Common myeloid progenitor, CD34-positive (primary cell): ENCODE data around the gene CATSPER3.
A peak's percentile ranks its signal among the peaks of the same experiment; 100 is the strongest.
"Not testable (repeated sequence)": the region's sequence is repeated elsewhere in the genome, so short reads cannot be mapped to it uniquely, and the experiment has no call there.

Experiments used
- CTCF ChIA-PET: fragments of 350-600 bp; sonication (Branson Sonifier 250); formaldehyde crosslinking; loops from one replicate; lab custom pipeline; 2021; ENCODE audit warnings: antibody characterized with exemption; lab: Charles Lee
- POLR2A ChIA-PET: fragments of 350-600 bp; sonication (Branson Sonifier 250); formaldehyde crosslinking; loops from one replicate; lab custom pipeline; 2021; ENCODE audit warnings: antibody characterized with exemption; lab: Charles Lee
- DNase-seq, 3 donors: peaks; one replicate each; pipeline versions ENCODE4 v3.0.0 to v3.0.0-alpha.2; 2013
- H3K27ac ChIP-seq, 2 experiments: 1 replicate in 1 of 2; 2 replicates in 1 of 2; pipeline ENCODE4 v1.7.0; 2013; ENCODE audit warnings: inconsistent platforms in 2 of 2, low read length in 2 of 2, mild to moderate bottlenecking in 2 of 2, low read depth in 1 of 2, moderate library complexity in 1 of 2; ENCODE audit not compliant: severe bottlenecking in 2 of 2, insufficient read depth in 1 of 2, poor library complexity in 1 of 2
- H3K27me3 ChIP-seq, 5 experiments: replicated peaks in 2 of 5; 1 replicate in 3 of 5; 2 replicates in 2 of 5; pipeline versions ENCODE4 v1.6.1 to v1.7.0; 2013; ENCODE audit warnings: low read length in 4 of 5, mild to moderate bottlenecking in 2 of 5, moderate library complexity in 2 of 5, inconsistent platforms in 1 of 5; ENCODE audit not compliant: insufficient read depth in 5 of 5, control insufficient read depth in 4 of 5
- H3K36me3 ChIP-seq, 4 experiments: 1 replicate in 2 of 4; 2 replicates in 2 of 4; pipeline versions ENCODE4 v1.6.1 to v1.7.0; 2013; ENCODE audit warnings: low read length in 3 of 4, control low read depth in 1 of 4, mild to moderate bottlenecking in 1 of 4; ENCODE audit not compliant: control insufficient read depth in 4 of 4, insufficient read depth in 4 of 4
- H3K4me1 ChIP-seq, 4 experiments: 1 replicate in 3 of 4; 2 replicates in 1 of 4; pipeline versions ENCODE4 v1.6.1 to v1.7.1; 2013; ENCODE audit warnings: low read length in 3 of 4, mild to moderate bottlenecking in 3 of 4, control low read depth in 1 of 4, inconsistent platforms in 1 of 4, moderate library complexity in 1 of 4; ENCODE audit not compliant: control insufficient read depth in 4 of 4, insufficient read depth in 4 of 4; ENCODE audit errors: control extremely low read depth in 1 of 4
- H3K4me3 ChIP-seq, 7 experiments: 1 replicate in 4 of 7; 2 replicates in 3 of 7; pipeline versions ENCODE4 v1.5.1 to v1.7.0; 2013; ENCODE audit warnings: mild to moderate bottlenecking in 7 of 7, low read length in 6 of 7, moderate library complexity in 6 of 7, inconsistent platforms in 2 of 7, low read depth in 2 of 7, control low read depth in 1 of 7; ENCODE audit not compliant: insufficient read depth in 4 of 7, control insufficient read depth in 1 of 7; ENCODE audit errors: extremely low read depth in 1 of 7
- H3K9me3 ChIP-seq, 5 experiments: 1 replicate in 4 of 5; 2 replicates in 1 of 5; pipeline versions ENCODE4 v1.6.1 to v1.7.1; 2013; ENCODE audit warnings: low read length in 4 of 5, mild to moderate bottlenecking in 2 of 5, inconsistent platforms in 1 of 5, low read depth in 1 of 5, moderate library complexity in 1 of 5; ENCODE audit not compliant: control insufficient read depth in 4 of 5, insufficient read depth in 2 of 5; ENCODE audit errors: control extremely low read depth in 1 of 5
- WGBS: methylation state at CpG from one replicate; pipeline ENCODE4 v1.1.5; 2013; ENCODE audit not compliant: insufficient coverage; 5-methylcytosine and 5-hydroxymethylcytosine counted together

Gene CATSPER3

DNA sequence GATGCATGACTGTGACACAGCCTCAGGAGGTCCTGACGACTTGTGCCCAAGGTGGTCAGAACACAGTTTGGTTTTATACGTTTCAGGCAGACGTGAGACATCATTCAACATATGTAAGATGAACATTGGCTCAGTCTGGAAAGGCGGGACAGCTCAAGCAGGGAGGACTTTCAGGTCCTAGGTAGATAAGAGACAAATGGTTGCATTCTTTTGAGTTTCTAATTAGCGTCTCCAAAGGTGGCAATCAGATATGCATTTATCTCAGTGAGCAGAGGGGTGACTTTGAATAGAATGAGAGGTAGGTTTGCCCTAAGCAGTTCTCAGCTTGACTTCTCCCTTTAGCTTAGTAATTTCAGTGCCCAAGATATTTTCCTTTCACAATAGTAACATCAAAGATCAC lies 22.5 kb downstream of the CATSPER3 start:
- H3K27me3 ChIP-seq, H3K27ac ChIP-seq, DNase-seq, H3K9me3 ChIP-seq, POLR2A ChIA-PET, H3K4me3 ChIP-seq, H3K36me3 ChIP-seq, CTCF ChIA-PET, H3K4me1 ChIP-seq: not testable (repeated sequence)
- WGBS, result 89% methylated on average over 4 of the region's 5 CpGs

- DNase-seq, result peak in 2 of 3 donors; percentile 9 to 26
- peaks cover 0 to 9% (median 1%) of the 10 kb centered on the region in 4 experiments for H3K4me1 ChIP-seq
- no peaks in the 10 kb centered on the region for H3K27me3 ChIP-seq
- ChIA-PET POLR2A (no interaction called here), CTCF (no interaction called here)
- H3K36me3 ChIP-seq, result no peaks in the 10 kb centered on the region
- no peak overlapping the region for H3K27ac ChIP-seq
- H3K9me3 ChIP-seq, result peaks cover 0 to 4% (median 0%) of the 10 kb centered on the region in 5 experiments
- H3K4me3 ChIP-seq, result no peak overlapping the region
- 100% methylated on average over 2 of the region's 5 CpGs for WGBS
Measured at GRCh38 chr5:134992148-134992547, 24.4 kb downstream of the CATSPER3 start.

- H3K9me3 ChIP-seq, result peaks cover 0 to 4% (median 2%) of the 10 kb centered on the region in 5 experiments
- ChIA-PET CTCF (no interaction called here), POLR2A (no interaction called here)
- H3K4me3 ChIP-seq, result no peak overlapping the region
- H3K36me3 ChIP-seq, result no peaks in the 10 kb centered on the region
- peaks cover 0 to 2% (median 0%) of the 10 kb centered on the region in 5 experiments for H3K27me3 ChIP-seq
- peaks cover 0 to 9% (median 1%) of the 10 kb centered on the region in 4 experiments for H3K4me1 ChIP-seq
- DNase-seq, result no peak
- WGBS, result 100% methylated on average over 1 of the region's 2 CpGs
- no peak overlapping the region for H3K27ac ChIP-seq
Measured at GRCh38 chr5:134993161-134993560, 25.5 kb downstream of the CATSPER3 start.

- ChIA-PET POLR2A (no interaction called here), CTCF (no interaction called here)
- peak; percentile 15 to 73 (median 66) for DNase-seq
- Histone ChIP-seq H3K9me3 (peaks cover 0 to 4% (median 2%) of the 10 kb centered on the region in 5 experiments), H3K4me1 (peaks cover 0 to 9% (median 1%) of the 10 kb centered on the region in 4 experiments), H3K4me3 (no peak overlapping the region), H3K27ac (no peak overlapping the region), H3K27me3 (peaks cover 0 to 2% (median 0%) of the 10 kb centered on the region in 5 experiments), H3K36me3 (no peaks in the 10 kb centered on the region)
- WGBS, result 63% methylated on average over 2 of the region's 2 CpGs
Measured at GRCh38 chr5:134994560-134995156, 27.0 kb downstream of the CATSPER3 start.

GRCh38 chr5:134995850-134996402 lies 28.2 kb downstream of the CATSPER3 start:
- no peaks in the 10 kb centered on the region for H3K36me3 ChIP-seq
- ChIA-PET POLR2A (no interaction called here), CTCF (no interaction called here)
- no peak overlapping the region for H3K4me3 ChIP-seq
- WGBS, result 95% methylated on average over 7 of the region's 8 CpGs
- peaks cover 0 to 2% (median 0%) of the 10 kb centered on the region in 5 experiments for H3K27me3 ChIP-seq
- H3K9me3 ChIP-seq, result peaks cover 0 to 4% (median 2%) of the 10 kb centered on the region in 5 experiments
- DNase-seq, result no peak
- peaks cover 0 to 9% (median 1%) of the 10 kb centered on the region in 4 experiments for H3K4me1 ChIP-seq
- H3K27ac ChIP-seq, result no peak overlapping the region

- Histone ChIP-seq H3K27me3 (peaks cover 0 to 2% (median 0%) of the 10 kb centered on the region in 5 experiments), H3K9me3 (peaks cover 0 to 2% (median 0%) of the 10 kb centered on the region in 5 experiments), H3K4me3 (no peak overlapping the region), H3K27ac (no peak overlapping the region), H3K4me1 (peaks cover 0 to 9% (median 1%) of the 10 kb centered on the region in 4 experiments), H3K36me3 (no peaks in the 10 kb centered on the region)
- DNase-seq, result no peak
- CTCF ChIA-PET, result no interaction called here
- WGBS, result 94% methylated on average over 4 of the region's 11 CpGs
- POLR2A ChIA-PET, result no interaction called here
Measured at GRCh38 chr5:134997015-134997414, 29.3 kb downstream of the CATSPER3 start.

DNA sequence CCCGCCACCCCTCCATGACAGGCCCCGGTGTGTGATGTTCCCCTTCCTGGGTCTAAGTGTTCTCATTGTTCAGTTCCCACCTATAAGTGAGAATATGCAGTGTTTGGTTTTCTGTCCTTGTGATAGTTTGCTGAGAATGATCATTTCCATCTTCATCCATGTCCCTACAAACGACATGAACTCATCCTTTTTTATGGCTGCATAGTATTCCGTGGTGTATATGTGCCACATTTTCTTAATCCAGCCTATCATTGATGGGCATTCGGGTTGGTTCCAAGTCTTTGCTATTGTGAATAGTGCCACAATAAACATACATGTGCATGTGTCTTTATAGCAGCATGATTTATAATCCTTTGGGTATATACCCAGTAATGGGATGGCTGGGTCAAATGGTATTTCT lies 30.4 kb downstream of the CATSPER3 start:
- H3K4me3 ChIP-seq, H3K27me3 ChIP-seq, H3K4me1 ChIP-seq, H3K9me3 ChIP-seq, H3K36me3 ChIP-seq, H3K27ac ChIP-seq, DNase-seq, POLR2A ChIA-PET: not testable (repeated sequence)
- no CpG with 5 or more reads among the region's 5 CpGs for WGBS
- CTCF ChIA-PET, result interaction anchor here (1.0 kb wide), 1 partner anchor 26 kb away, joined by 3 read pairs; no protein-coding TSS in a partner anchor
